Kidney glomerular epithelial cell (primary cell): Measurements from ENCODE around the gene SIRT5.

Source experiments
- DNase-seq: peaks from one replicate; lab custom pipeline; 2025; lab: John Stamatoyannopoulos, UW

Gene SIRT5

DNA sequence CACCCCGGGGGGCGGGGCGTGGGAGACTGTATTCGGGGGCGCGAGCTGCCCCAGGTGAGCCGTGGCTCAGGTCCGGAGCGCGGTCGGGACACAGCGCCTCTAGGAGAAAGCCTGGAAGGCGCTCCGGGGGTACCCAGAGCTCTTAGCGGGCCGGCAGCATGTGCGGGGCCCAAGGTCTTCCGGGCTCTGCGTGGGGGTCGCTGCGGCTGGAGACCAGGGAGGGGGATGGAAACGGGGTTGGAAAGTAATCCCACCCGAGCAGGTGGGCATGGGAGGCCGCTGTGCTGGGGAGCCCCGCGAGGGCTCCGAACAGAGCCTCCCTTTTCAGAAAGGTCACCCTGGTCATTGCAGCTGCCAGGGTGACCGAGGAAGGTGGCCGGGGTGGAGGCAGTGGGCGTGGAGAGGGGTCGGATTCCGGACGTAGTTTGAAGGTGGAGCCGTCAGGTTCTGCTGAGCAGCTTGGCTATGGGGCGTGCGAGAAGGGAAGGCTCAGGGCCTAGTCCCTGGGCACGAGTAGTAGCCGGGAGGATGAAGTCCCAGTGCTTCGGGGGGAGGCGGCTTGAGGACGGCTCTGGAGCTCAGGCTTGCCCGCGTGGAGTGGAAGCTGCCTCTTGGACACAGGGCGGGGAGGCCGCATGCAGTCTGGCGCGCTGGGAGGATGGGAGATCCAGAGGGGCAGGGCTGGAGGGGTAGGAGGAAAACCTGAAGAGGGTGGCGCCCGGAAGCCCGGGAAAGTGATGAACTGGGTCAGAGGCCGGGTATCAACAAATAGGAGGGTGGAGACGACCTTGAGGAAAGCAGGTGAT, at the start of gene SIRT5:
Gene SIRT5, plus strand, starts transcription at position 31 of the 806 bp plus-strand sequence. CDS start 9,510 bp downstream, outside the sequence.
- DNase-seq = peak; percentile 89

DNA sequence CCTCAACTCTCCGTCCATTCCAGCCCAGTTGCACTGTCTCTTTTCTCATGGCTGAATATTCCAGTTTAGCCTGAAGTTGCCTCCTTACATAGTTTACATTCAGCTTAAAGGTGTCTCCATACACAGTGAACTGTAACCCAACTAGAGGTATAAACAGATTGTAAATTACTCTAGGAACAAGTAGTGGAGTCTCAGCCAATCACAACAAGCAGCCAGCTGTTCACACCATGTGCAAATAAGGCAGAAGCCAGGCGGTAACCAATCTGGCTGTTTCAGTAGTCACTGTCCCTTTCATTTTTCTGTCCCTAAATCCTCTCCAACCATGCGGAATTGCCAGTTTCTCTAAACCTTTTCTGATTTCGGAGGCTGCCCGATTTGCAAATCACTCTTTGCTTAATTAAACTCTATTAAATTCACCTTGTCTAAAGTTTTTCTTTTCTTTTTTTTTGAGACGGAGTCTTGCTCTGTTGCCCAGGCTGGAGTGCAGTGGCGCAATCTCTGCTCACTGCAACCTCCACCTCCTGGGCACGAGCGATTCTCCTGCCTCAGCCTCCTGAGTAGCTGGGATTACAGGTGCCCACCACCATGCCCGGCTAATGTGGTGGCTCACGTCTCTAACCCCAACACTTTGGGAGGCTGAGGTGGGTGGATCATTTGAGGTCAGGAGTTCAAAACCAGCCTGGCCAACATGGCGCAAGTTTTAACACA, 49.4 kb upstream of the SIRT5 start:
- DNase-seq = no peak

DNA sequence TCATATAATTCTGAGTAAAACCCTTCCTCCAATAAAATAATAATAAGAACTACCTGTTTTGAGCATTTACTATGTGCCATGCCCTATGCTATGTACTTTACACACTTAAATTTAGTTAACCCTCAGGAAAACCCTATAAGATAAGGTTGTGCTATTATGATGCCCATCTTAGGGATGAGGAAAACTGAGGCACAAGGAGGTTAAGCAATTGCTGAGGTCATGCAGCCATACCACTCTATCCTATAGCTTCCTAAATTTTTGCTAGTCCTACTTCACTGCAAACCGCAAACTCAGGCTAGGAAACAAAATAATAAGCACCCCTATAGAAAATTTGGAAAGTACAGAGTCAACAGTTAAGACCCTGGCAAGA, 48.1 kb upstream of the SIRT5 start:
- no peak for DNase-seq

DNA sequence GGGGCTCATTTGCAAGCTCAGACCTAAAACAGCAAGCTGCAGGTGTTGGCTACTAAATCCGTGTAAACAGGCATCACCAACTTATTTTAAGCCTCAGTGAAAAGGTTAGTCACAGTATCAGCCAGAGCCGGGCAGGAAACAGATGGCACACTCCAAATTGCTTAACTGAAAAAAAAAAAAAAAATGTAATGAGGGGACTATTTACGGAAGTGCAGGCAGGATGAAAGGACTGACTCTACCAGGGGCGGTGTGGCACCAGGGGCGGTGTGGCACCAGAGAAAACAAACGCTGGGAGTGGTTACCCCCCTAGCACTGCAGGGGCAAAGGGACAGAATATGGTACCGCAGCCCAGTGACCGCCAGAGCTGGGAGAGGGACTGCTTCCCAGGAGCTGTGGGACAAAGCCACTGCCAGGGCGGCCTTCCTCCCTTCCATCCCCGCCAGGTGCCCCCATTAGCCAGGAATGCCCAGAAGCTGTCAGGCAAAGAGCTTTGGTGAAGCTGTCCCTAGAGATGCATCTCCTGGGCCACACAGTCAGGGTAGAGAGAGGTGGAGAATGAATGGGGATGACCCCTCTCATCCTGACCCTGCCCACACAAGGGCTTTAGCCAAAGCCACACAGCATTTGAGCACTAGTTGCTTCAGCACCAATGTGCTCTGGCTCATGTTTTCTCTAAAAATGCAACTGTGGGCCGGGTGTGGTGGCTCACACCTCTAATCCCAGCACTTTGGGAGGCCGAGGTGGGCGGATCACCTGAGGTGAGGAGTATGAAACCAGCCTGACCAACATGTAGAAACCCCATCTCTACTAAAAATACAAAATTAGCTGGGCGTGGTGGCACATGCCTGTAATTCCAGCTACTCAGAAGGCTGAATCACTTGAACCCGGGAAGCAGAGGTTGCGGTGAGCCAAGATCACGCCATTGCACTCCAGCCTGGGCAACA, 47.4 kb upstream of the SIRT5 start:
- no peak for DNase-seq

DNA sequence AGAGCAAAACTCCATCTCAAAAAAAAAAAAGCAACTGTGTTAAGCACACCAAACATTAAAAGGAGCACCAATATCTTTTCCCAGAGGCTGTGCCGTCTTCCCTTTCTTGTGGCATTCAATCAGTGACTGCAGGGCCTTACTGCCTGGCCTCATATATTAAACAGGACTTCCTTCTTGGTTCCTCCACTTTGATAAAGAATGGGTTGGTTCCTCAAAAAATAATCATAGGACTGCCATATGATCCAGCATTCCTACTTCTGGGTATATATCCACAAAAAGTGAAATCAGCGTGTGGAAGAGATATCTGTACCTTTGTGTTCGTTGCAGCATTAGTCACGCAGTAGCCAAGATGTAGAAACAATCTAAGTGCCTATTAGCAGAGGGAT, 46.7 kb upstream of the SIRT5 start:
- no peak for DNase-seq

DNA sequence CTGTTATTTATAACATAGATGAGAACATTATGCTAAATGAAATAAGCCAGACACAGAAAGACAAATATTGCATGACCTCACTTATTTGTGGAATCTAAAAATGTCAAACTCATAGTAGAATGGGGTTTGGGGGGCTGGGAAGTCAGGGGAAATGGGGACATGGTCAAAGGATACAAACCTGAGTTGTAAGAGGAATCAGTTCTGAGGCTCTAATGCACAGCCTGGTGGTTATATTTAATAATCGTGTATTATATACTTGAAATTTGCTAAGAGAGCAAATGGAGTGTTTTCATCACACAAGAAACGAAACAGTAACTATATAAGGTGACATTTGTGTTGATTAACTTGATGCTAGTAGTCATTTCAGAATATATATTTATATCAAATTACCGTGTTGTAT, 46.2 kb upstream of the SIRT5 start:
- DNase-seq = no peak

DNA sequence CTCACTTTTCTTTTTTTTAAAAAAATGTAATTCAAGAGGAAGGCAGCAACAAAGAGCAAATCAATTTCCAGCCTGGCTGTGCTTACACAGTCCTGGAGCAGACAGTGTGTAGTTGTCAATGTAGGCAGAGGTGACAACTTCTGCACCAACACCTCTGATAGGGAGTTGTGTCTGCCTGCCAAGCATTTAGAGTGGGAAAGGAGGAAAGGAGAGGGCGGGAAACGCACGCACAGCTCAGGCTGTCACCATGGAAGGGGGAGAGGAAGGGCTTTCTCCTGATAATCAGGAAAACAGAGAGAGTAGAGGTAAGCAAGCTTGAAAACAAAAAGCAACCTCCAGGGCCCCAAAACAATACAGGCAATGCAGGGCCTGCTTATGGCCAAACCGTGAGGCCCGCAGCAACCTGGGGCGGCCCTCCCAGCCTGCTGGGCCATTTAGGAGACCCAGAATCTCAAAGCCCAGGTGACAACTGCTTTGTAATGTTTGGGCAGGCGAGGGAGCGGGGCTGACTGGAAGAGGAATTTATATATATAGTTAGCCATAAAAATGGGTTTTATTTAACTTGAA, 45.5 kb upstream of the SIRT5 start:
- no peak for DNase-seq

DNA sequence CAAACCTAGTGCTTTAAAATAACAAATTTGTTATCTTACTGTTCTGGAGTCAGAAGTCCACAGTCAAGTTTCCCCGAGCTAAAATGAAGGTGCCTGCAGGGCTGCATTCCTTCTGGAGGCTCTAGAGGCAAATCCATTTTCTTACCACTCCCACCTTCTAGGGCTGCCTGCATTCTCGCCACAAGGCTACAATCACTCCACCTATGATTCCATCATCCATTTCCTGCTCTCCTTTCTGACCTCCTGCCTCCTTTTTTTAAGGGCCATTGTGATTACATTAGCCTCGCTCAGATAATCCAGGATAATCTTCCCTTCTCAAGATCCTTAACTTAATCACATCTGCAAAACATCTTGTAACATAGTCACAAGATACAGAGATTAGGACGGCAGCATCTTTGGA, 42.4 kb upstream of the SIRT5 start:
- DNase-seq = no peak

DNA sequence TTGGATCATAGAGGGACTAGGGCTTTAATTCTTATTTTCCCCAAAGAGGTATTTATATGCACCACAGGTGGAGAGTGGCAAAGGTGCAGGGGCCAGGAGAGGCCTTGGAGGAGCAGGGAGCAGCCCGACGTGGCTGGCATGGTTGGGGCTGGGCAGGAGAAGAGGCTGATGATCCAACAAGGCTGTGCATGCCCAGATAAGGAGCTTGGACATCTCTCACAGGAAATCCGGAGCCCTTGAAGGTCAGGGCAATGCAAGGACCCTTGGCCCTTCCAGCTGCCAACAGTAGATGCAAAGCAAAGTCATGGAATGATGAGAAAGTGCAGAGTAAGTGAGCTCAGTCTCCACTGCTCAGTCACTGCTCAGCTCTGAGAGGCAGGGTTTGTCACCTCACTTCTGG, 39.9 kb upstream of the SIRT5 start:
- no peak for DNase-seq

DNA sequence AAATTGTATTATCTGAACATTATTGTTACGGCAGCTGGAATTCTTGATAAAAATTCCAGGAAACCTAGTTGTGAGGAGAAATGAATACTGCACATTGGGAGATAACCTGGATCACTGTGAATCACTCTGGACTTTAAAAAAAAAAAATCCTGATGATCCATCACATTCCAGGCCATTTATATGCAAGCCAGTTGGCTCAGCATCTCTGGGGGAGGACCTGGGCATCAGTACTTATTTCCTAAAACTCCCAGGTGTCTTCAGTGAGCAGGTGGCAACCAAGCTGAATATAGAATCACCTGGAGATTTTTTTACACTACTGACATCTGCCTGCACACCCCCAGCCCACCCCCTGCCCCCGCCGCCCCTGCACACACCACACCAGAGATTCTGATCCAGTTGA, 39.1 kb upstream of the SIRT5 start:
- peak; percentile 12 for DNase-seq

DNA sequence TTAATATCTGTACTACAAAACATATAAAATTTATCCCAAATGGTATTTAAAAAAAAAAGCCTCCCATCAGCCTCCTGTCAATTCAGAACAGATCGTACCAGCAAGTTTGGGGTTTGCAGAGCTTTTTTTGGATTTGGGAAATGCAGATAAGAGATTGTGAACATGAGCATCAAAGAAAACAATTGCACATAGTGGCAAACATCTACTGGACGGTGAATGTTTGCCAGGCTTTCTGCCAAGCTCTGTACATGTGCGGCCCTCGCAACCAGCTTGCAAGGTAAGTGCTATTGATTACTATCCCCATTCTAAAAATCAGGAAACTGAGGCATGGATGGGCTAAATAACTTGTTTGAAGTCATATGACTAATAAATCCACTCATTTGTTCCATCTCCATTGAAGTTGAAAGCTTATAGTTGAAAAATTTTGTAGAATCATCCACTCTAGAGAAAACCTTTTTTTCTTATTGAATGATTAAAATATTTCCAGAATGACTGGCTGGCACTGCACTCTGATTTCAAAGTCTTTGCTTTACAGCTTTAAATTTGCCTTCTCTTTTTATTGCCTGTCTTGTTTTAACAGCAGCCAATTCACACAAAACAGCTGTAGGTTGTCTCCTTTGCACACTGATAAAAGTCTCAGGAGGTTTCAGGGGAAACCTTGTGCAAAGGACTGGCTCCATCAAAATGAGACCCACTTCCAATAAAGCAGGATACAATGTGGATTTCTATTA, 37.4 kb upstream of the SIRT5 start:
- no peak for DNase-seq

DNA sequence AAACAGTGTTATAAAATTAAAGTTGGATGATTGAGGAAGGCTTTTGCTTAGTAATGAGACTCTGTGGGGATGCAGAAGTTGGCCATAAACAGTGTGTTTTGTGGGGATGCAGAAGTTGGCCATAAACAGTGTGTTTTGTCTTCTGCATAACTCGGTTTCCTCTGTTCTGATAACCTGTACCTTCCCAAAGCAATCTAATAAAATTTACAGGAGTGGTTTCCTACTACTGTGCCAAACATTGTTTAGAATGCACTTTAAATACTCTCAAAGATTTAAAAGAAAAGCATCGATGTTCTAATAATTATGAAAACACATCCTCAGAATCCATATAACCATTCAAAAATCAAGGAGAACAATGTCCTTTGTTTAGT, 36.9 kb upstream of the SIRT5 start:
- no peak for DNase-seq

DNA sequence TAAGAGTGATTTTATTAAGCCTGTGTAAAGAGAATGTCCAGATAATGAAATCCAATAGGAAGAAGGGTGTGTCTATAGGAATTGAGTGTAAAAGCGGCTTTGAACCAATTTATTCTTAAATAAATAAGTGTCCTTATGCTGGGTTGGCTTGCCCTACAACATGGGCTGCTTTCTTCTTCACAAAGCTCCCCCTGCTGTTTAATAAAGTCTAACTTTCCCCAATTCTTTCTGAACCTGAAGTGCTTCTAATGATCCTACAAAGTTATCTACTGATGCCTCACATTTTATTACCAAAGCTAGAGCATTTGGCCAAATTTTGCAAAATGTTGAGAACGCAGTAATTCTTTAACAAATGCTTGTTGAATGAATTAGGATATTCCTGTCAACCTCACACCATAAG, 36.3 kb upstream of the SIRT5 start:
- peak; percentile 39 for DNase-seq

DNA sequence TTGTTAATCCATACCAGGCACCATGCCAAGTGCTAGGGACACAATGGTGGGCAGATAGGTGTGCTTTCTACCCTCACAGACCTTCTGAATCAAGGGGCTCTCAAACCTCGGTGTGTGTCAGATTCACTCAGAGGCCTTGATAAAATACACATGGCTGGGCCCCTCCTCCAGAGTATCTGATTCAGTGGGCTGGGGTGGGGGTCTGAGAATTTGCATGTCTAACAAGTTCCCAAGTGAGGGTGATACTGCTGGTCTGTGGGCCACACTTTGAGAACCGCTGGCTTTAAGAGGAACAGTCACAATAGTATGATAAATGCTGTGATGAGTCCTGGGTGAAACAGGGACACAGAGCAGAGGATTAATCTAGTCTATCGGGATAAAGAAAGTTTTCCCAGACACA, 35.8 kb upstream of the SIRT5 start:
- no peak for DNase-seq

DNA sequence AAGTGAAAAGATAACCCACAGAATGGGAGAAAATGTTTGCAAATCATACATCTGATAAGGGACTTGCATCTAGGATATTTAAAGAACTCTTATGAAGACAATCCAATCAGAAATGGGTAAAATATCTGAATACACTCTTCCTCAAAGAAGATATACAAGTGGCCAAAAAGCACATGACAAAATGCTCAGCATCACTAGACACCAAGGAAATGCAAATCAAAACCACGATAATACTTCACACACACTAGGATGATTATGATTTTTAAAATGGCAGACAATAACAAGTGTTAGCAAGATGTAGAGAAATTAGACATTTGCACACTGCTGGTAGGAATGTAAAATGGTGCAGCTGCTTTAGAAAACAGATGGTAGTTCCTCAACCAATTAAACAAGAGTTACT, 34.8 kb upstream of the SIRT5 start:
- no peak for DNase-seq

DNA sequence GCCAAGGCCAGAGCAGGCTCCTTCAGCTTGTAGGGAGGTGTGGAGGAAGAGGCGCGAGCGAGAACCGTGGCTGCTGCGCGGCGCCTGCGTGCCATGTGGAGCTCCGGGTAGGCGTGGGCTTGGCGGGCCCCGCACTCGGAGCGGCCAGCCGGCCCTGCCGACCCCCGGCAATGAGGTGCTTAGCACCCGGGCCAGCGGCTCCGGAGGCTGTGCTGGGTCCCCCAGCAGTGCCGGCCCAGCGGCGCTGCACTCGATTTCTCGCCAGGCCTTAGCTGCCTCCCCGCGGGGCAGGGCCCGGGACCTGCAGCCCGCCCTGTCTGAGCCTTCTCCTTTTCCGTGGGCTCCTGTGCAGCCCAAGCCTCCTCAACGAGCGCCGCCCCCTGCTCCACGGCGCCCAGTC, 32.9 kb upstream of the SIRT5 start:
- DNase-seq = no peak

DNA sequence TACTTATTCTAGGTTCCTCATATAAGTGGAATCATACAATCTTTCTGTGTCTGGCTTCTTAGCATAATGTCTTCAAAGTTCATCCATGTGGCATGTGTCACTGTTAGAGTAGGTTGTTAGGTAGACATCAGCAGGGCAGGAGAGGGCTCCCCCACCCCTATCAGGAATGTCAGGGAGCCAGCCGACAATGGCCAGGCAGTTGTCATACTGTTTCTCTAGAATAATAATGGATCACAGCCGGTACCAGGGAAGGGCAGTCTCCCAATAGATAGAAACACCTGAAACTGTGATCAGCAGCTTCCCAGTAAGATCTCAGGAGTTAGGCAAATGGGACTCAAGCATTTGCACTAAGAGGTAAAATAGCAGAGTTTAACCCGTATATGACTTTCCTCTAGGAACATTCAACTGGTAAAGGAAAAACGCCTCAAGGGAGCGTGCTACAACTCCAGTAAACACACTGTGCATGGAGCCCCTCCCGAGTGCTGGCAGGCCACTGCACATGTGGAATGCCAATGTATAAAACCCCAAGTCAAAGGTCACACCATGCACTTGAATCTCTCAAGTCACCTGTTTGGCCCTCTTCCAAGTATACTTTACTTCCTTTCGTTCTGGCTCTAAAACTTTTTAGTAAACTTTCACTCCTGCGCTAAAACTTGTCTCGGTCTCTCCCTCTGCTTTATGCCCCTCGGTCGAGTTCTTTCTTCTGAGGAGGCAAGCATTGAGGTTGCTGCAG, 29.8 kb upstream of the SIRT5 start:
- no peak for DNase-seq

DNA sequence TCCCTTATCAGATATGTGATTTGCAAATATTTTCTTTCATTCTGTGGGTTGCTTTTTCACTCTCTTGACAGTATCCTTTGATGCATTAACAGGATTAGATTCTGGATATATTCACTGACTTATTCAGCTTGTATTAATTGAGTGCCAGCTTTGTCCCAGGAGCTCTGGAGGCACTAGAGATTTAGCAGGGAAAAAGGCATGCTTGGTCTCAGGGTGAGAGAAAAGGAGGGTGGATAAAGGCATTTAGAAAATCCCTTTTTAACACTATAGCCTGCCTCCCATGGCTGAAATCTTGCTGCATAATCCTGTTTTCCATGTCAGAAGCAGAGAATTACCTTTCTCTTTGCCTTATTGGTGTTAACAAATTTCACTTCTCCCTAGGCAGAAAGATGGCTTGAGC, 28.5 kb upstream of the SIRT5 start:
- no peak for DNase-seq

DNA sequence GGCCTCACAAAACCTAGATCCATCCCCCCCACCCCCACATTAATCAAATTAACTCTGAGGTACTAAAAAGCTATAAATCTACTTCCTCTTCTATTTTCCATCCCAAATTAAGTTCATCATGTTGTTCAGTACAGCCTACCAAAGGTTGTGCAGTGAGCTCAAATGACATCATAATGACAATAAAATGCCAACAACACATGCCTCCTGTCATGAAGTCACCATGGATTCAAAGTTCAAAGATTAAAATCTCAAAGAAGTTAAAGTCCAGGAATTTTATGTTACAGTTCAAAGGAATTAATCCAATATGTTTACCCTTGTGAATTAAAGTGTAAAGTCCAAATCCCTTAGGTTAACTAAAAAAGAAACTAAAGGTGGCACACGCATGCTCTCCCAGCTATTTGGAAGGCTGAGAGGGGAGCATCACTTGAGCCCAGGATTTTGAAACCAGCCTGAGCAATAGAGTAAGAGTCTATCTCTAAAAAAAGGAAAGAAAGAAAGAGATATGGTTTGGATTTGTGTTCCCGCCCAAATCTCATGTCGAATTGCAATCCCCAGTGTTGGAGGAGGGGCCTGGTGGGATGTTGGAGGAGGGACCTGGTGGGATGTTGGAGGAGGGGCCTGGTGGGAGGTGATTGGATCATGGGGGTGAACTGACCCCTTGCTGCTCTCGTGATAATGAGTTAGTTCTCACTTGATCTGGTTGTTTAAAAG, 25.7 kb upstream of the SIRT5 start:
- DNase-seq = no peak

DNA sequence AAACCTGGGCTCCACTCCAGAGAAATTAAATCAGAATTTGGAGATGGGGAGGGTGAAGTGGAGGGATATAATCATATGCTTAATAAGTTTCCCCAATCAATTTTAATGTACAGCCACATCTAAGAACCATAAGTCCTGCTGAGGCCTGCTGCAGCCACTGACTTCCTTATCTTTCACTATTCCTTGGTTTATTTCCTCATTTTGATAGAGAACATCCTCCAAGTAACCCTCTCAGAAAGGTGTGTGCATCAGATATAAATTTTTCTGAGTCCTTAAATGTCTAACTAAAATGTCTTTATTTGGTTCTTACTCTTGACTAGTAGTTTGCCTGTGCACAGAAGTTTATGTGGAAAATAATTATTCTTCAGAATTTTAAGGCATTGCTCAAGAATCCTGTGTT, 23.7 kb upstream of the SIRT5 start:
- no peak for DNase-seq
